Testis (tissue), 3 donors: Measurements from ENCODE around the gene ASAP2. TPM values are rescaled to one million over a fixed set of nuclear protein-coding genes. Genes with fewer than 3 reads are reported as not detected.

Source experiments
- DNase-seq: peaks from one replicate; pipeline ENCODE4 v3.0.0-alpha.2; 2019
- H3K27ac ChIP-seq, 2 donors: fragments of 200-600 bp; sonication (generic); one replicate each; pipeline ENCODE4 v1.5.1; 2019
- H3K27me3 ChIP-seq: fragments of 200-600 bp; sonication (generic); one replicate; pipeline ENCODE4 v1.5.1; 2019
- H3K36me3 ChIP-seq: fragments of 200-600 bp; sonication (generic); one replicate; pipeline ENCODE4 v1.5.1; 2017; ENCODE audit warnings: low read depth; ENCODE audit errors: missing control alignments
- H3K4me1 ChIP-seq: fragments of 200-600 bp; sonication (generic); one replicate; pipeline ENCODE4 v1.5.1; 2019
- H3K4me3 ChIP-seq, 2 donors: fragments of 200-600 bp; sonication (generic); one replicate each; pipeline ENCODE4 v1.5.1; 2017 to 2019
- H3K9me3 ChIP-seq: fragments of 200-600 bp; sonication (generic); one replicate; pipeline ENCODE4 v1.5.1; 2017
- POLR2A ChIP-seq: fragments of 450-650 bp; IDR thresholded peaks from one replicate; pipeline ENCODE4 v1.6.1; 2017; ENCODE audit warnings: antibody characterized with exemption, mild to moderate bottlenecking, moderate library complexity
- WGBS, 2 donors: methylation state at CpG; one replicate each; pipeline ENCODE4 v1.1.5; 2018; 5-methylcytosine and 5-hydroxymethylcytosine counted together
- intact Hi-C: fragments of 100-400 bp; cut with DNase I; formaldehyde crosslinking; loops from one replicate; pipeline ENCODE4 v1.15.1; 2023; ENCODE audit warnings: low total_unique reads
- polyA plus RNA-seq: library from polyadenylated mRNA; stranded (reverse); fragments of 350-450 nt; fragmentation: Illumina TruSeq; extraction: RNeasy Lipid Tissue Mini Kit (QIAGEN cat#74804); gene quantifications from one replicate; pipeline ENCODE4 v1.2.3, GENCODE V29; 2014; ENCODE audit warnings: low read depth, low replicate concordance; ENCODE audit not compliant: insufficient read depth
- total RNA-seq, 2 donors: library from RNA; depleted of rRNA; stranded (reverse); fragments of >200 nt; gene quantifications; one replicate each; pipeline ENCODE4 v1.2.3, GENCODE V29; 2016
- TF ChIP-seq, protein P1 (sequence below), 3 experiments: fragments of 450-650 bp in 2 of 3; fragments of 200-600 bp in 1 of 3; sonication (generic) in 1 of 3; IDR thresholded peaks; one replicate each; pipeline ENCODE4 v1.5.1; 2016 to 2019; ENCODE audit warnings: antibody characterized with exemption in 3 of 3, mild to moderate bottlenecking in 2 of 3, moderate library complexity in 1 of 3

The ASAP2 gene
- total and polyA plus RNA-seq, 3 donors from 2014 or later = 42.4 to 87.2 (median 79.0) TPM

DNA sequence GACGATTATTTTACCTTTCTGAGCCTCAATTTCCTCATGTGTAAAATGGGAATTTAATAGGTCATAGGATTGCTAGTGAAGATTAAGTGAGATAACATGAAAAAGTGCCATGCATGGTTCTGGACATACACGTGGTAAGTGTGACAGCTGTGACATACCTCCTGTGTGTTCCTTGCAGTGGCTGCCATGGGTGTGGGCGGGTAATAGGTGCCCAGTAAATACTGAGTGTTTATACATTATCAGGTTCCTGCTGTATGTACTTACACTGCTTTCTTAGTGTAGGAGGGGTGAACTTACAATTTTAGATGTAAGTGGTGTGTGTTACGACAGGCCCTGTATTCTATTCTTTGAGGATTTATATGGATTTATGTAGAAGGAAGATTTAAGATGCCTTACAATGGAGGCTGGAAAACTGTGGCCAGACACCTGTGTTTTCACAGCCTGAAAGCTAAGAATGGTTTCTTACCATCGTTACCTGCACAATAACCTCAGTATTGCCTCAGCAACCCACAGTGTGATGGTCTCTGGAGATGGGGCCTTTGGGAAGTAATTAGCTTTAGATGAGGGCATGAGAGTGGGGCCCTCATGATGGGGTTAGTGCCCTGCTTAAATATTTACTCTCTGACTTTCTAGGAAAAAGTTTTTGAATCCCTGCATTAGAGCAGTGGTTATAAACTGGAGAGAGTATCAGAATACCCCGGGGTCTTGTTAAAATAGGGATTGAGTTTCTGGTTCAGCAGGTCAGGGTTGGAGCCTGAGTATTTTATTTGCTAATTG is 78.1 kb downstream of the ASAP2 start:
- DNase-seq = no peak
- no peaks in the 10 kb centered on the region for H3K36me3 ChIP-seq
- no peaks in the 10 kb centered on the region for H3K4me1 ChIP-seq
- intact Hi-C loops = no loop called here
- H3K9me3 ChIP-seq = no peaks in the 10 kb centered on the region
- WGBS, 2 donors = 70 to 90% methylated on average over 6 of the region's 6 CpGs
- H3K4me3 ChIP-seq = no peak overlapping the region
- no peak overlapping the region for H3K27ac ChIP-seq
- TF ChIP-seq POLR2A = no peak
- TF ChIP-seq, protein P1, sequence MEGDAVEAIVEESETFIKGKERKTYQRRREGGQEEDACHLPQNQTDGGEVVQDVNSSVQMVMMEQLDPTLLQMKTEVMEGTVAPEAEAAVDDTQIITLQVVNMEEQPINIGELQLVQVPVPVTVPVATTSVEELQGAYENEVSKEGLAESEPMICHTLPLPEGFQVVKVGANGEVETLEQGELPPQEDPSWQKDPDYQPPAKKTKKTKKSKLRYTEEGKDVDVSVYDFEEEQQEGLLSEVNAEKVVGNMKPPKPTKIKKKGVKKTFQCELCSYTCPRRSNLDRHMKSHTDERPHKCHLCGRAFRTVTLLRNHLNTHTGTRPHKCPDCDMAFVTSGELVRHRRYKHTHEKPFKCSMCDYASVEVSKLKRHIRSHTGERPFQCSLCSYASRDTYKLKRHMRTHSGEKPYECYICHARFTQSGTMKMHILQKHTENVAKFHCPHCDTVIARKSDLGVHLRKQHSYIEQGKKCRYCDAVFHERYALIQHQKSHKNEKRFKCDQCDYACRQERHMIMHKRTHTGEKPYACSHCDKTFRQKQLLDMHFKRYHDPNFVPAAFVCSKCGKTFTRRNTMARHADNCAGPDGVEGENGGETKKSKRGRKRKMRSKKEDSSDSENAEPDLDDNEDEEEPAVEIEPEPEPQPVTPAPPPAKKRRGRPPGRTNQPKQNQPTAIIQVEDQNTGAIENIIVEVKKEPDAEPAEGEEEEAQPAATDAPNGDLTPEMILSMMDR (IDR thresholded peaks at IDR 0.05) = no peak
- no peaks in the 10 kb centered on the region for H3K27me3 ChIP-seq

DNA sequence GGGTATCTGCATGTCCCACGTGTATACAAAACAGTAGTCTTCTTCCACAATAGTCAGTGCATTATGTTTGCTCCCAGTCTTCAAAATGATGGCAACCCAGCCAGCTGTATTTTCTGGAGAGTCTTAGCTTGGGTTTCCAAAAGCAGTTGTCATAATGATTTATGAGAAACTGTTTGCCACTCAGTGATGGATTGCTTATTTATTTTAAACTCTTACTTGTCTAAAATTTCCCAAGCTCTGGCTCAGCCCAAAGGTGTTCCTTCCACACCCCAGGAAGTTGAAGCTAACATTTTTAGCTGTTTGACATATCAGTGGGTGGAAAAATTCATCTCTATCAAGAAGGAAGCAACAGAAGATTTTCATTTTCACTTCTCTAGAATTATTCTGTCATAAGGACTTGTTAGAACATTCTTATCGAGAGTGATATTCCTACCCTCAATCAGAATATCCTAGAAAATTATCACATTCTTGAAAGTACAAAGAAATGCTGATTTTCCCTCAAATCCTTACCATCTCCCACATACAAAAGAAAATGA is 78.8 kb downstream of the ASAP2 start:
- 86 to 87% methylated on average over 2 of the region's 2 CpGs for WGBS, 2 donors
- Histone ChIP-seq H3K36me3 (no peaks in the 10 kb centered on the region), H3K4me3 (no peak overlapping the region), H3K4me1 (no peaks in the 10 kb centered on the region), H3K27me3 (no peaks in the 10 kb centered on the region), H3K9me3 (no peaks in the 10 kb centered on the region), H3K27ac (no peak overlapping the region)
- TF ChIP-seq, protein P1 (IDR thresholded peaks at IDR 0.05) = no peak
- no peak for TF ChIP-seq POLR2A
- intact Hi-C loops = no loop called here
- DNase-seq = no peak

DNA sequence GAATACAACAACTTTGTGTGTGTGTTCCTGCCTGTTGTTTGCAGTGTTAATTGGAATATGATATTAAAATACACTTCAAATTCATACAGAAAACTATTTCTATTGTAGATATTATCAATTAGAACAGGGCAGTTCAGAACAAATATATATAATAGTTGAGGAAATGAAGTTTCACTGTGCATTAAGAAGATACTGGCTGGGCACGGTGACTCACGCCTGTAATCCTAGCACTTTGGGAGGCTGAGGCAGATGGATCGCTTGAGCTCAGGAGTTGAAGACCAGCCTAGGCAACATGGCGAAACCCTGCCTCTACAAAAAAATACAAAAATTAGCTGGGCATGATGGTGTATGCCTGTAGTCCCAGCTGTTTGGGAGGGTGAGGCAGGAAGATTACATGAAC is 79.3 kb downstream of the ASAP2 start:
- no peaks in the 10 kb centered on the region for H3K4me1 ChIP-seq
- TF ChIP-seq POLR2A = no peak
- TF ChIP-seq, protein P1 (IDR thresholded peaks at IDR 0.05) = no peak

DNA sequence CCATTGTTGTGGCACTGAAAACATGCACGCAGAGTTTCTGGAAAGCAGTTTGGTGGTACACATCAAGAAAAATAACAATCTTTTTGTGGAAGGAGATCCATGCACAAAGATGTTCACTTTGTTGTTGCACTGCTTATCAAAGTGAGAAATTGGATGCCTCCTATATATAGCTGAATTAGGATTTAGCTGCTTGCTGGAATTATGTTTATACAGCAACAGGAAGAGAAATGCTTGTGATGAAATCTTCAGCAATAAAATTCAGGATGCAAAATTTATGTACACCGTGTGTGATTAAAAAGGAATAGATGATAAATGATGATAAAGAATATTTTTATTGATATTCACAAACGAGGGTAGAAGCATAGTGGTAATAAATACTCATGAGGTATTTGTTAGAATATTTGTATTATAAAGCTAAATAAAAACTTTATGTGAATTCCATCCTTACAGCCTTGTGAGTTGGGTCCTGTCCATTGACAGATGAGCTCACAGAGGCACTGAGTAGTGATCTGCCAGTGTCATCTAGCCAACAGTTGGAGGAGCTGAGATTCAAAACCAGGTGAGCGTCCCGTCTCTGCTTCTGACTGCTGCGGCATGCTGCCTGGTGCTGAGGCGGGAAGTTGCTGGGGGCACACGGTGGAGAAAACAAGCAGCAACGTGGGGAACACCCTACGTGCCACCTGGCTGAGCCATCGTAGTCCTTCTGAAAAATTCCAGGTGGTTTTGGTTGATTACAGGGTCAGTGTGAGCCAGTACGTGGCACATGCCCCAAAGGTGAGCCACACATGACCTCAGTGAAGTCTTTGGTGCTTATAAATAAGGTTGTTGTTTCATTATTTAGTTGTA is 80.2 kb downstream of the ASAP2 start:
- no peaks in the 10 kb centered on the region for H3K27me3 ChIP-seq
- 93 to 96% methylated on average over 12 of the region's 12 CpGs for WGBS, 2 donors
- no peak overlapping the region for H3K4me3 ChIP-seq
- no peaks in the 10 kb centered on the region for H3K36me3 ChIP-seq
- H3K27ac ChIP-seq = no peak overlapping the region
- TF ChIP-seq, protein P1 (IDR thresholded peaks at IDR 0.05) = no peak
- TF ChIP-seq POLR2A = no peak
- DNase-seq = no peak
- intact Hi-C loops = no loop called here
- no peaks in the 10 kb centered on the region for H3K9me3 ChIP-seq
- H3K4me1 ChIP-seq = no peaks in the 10 kb centered on the region

More for the DNA sequence above, 79.3 kb downstream of the ASAP2 start:
- Histone ChIP-seq H3K27me3 (no peaks in the 10 kb centered on the region), H3K9me3 (no peaks in the 10 kb centered on the region), H3K4me3 (no peak overlapping the region), H3K36me3 (no peaks in the 10 kb centered on the region), H3K27ac (no peak overlapping the region)
- 95 to 97% methylated on average over 4 of the region's 4 CpGs for WGBS, 2 donors
- no peak for DNase-seq
- intact Hi-C loops = no loop called here
